ENCODE results near the gene KCNQ1OT1. TPM values are rescaled to one million over a fixed set of nuclear protein-coding genes. Genes with fewer than 3 reads are reported as not detected.

Gene KCNQ1OT1
- total RNA-seq, 1 donor from 2014 or later = 7.0 TPM

GRCh38 chr11:2688381-2689231 lies 11.2 kb downstream of the KCNQ1OT1 start:
- no peak for TF ChIP-seq CTCF (conservative IDR thresholded peaks at IDR 0.05)
- no peaks in the 10 kb centered on the region for H3K27me3 Mint-ChIP-seq
- DNase-seq (ENCODE audit: extremely low spot score, unreplicated experiment) = no peak
- peak overlapping the region; percentile 18 for H3K27ac Mint-ChIP-seq
- no peaks in the 10 kb centered on the region for H3K9me3 Mint-ChIP-seq
- peaks cover 10% of the 10 kb centered on the region for H3K36me3 Mint-ChIP-seq
- H3K4me3 Mint-ChIP-seq = no peak overlapping the region
- H3K4me1 Mint-ChIP-seq (ENCODE audit: unreplicated experiment) = peaks cover 37% of the 10 kb centered on the region

GRCh38 chr11:2687782-2688191 lies 12.0 kb downstream of the KCNQ1OT1 start:
- Mint-ChIP-seq H3K4me1 (ENCODE audit: unreplicated experiment) (peaks cover 35% of the 10 kb centered on the region), H3K4me3 (no peak overlapping the region), H3K36me3 (peaks cover 9% of the 10 kb centered on the region), H3K9me3 (no peaks in the 10 kb centered on the region), H3K27ac (peak overlapping the region; percentile 18), H3K27me3 (no peaks in the 10 kb centered on the region)
- TF ChIP-seq CTCF (conservative IDR thresholded peaks at IDR 0.05) = no peak
- DNase-seq (ENCODE audit: extremely low spot score, unreplicated experiment) = no peak

GRCh38 chr11:2687223-2687530 lies 12.6 kb downstream of the KCNQ1OT1 start:
- Mint-ChIP-seq H3K27me3 (no peaks in the 10 kb centered on the region), H3K4me1 (ENCODE audit: unreplicated experiment) (peaks cover 28% of the 10 kb centered on the region), H3K9me3 (no peaks in the 10 kb centered on the region), H3K36me3 (peaks cover 4% of the 10 kb centered on the region), H3K27ac (no peak overlapping the region), H3K4me3 (no peak overlapping the region)
- DNase-seq (ENCODE audit: extremely low spot score, unreplicated experiment) = no peak
- no peak for TF ChIP-seq CTCF (conservative IDR thresholded peaks at IDR 0.05)

GRCh38 chr11:2686360-2687222 lies 13.2 kb downstream of the KCNQ1OT1 start:
- Mint-ChIP-seq H3K9me3 (no peaks in the 10 kb centered on the region), H3K27ac (no peak overlapping the region), H3K4me3 (no peak overlapping the region), H3K36me3 (no peaks in the 10 kb centered on the region), H3K4me1 (ENCODE audit: unreplicated experiment) (peaks cover 28% of the 10 kb centered on the region), H3K27me3 (no peaks in the 10 kb centered on the region)
- no peak for TF ChIP-seq CTCF (conservative IDR thresholded peaks at IDR 0.05)
- DNase-seq (ENCODE audit: extremely low spot score, unreplicated experiment) = no peak

- H3K27ac Mint-ChIP-seq = no peak overlapping the region
- no peaks in the 10 kb centered on the region for H3K9me3 Mint-ChIP-seq
- DNase-seq (ENCODE audit: extremely low spot score, unreplicated experiment) = no peak
- H3K27me3 Mint-ChIP-seq = no peaks in the 10 kb centered on the region
- H3K4me1 Mint-ChIP-seq (ENCODE audit: unreplicated experiment) = peaks cover 21% of the 10 kb centered on the region
- TF ChIP-seq CTCF (conservative IDR thresholded peaks at IDR 0.05) = no peak
- no peak overlapping the region for H3K4me3 Mint-ChIP-seq
- no peaks in the 10 kb centered on the region for H3K36me3 Mint-ChIP-seq
Observed at GRCh38 chr11:2685566-2686359, 14.0 kb downstream of the KCNQ1OT1 start.

All from type B pancreatic cell (in vitro differentiated cells).